Measurements from ENCODE around the gene TMEM165. TPM values are rescaled to one million over a fixed set of nuclear protein-coding genes. Genes with fewer than 3 reads are reported as not detected.
A peak's percentile ranks its signal among the peaks of the same experiment; 100 is the strongest.

Gene TMEM165
- total and polyA plus RNA-seq, 2 donors (not counting 1 experiment from before 2014, with no cell fraction given) = 26.3 to 110 TPM

- Mint-ChIP-seq H3K9me3 (ENCODE audit: insufficient read depth) (no peaks in the 10 kb centered on the region), H3K4me3 (peak overlapping the region; percentile 97), H3K27ac (peak overlapping the region; percentile 97), H3K27me3 (no peaks in the 10 kb centered on the region), H3K4me1 (peaks cover 37% of the 10 kb centered on the region)
- DNase-seq (no peak), ATAC-seq (ENCODE audit: low read depth) (no peak)
- peak overlapping the region; percentile 87 for H3K4me2 ChIP-seq (replicated peaks; ENCODE audit: low read depth, low read length, poor library complexity, severe bottlenecking)
- peak overlapping the region; percentile 91 to 93 for H3K27ac ChIP-seq (ENCODE audit: low read length in 2 of 2)
- peaks cover 39% of the 10 kb centered on the region for H3K79me2 ChIP-seq (ENCODE audit: control insufficient read depth, insufficient read depth, low read length)
- peak overlapping the region; percentile 50 to 80 (median 73) for H3K4me3 ChIP-seq (ENCODE audit: control extremely low read depth in 1 of 5, extremely low read depth in 1 of 5, insufficient read depth in 1 of 5, low read depth in 2 of 5, low read length in 4 of 5)
- intact Hi-C loops (cut with micrococcal nuclease) = loop anchor here (1.0 to 10.0 kb wide), 9 partner anchors 49 to 1582 kb away; partner anchors contain the start of genes AASDH, CEP135, CHIC2 and CLOCK
- peaks cover 0 to 3% of the 10 kb centered on the region in 2 experiments for H3K36me3 ChIP-seq (replicated peaks in 1 of 2; ENCODE audit: control extremely low read depth in 1 of 2, control insufficient read depth in 1 of 2, extremely low read depth in 1 of 2, insufficient read depth in 2 of 2, low read length in 1 of 2)
- peak overlapping the region; percentile 76 for H3K9ac ChIP-seq (ENCODE audit: low read length)
- H3K9me3 ChIP-seq (ENCODE audit: control extremely low read depth in 1 of 3, control insufficient read depth in 2 of 3, insufficient read depth in 1 of 3, low read length in 2 of 3) = no peaks in the 10 kb centered on the region
- no peak for TF ChIP-seq CTCF (IDR thresholded peaks at IDR 0.05)
- TF ChIP-seq EZH2 (IDR thresholded peaks at IDR 0.05; ENCODE audit: borderline replicate concordance, insufficient read depth, low read depth, low read length, poor library complexity, severe bottlenecking) = no peak
- peak overlapping the region; percentile 77 for H2AFZ ChIP-seq (ENCODE audit: insufficient read depth, low read depth, low read length, poor library complexity, severe bottlenecking)
- ChIA-PET CTCF (interaction anchor here (0.6 to 3.7 kb wide), 7 partner anchors 14 to 1583 kb away, joined by 3 to 29 read pairs (median 5); partner anchors contain the start of gene SRD5A3), POLR2A (interaction anchor here (0.6 to 1.4 kb wide), 6 partner anchors 49 to 554 kb away, joined by 3 to 8 read pairs (median 5); partner anchors contain the start of genes CEP135, CLOCK and SRD5A3)
- H3K27me3 ChIP-seq (replicated peaks in 1 of 4; ENCODE audit: control extremely low read depth in 1 of 4, control insufficient read depth in 3 of 4, insufficient read depth in 4 of 4, low read length in 3 of 4) = no peaks in the 10 kb centered on the region
- WGBS (ENCODE audit: insufficient coverage) = 0% methylated on average over 2 of the region's 4 CpGs
- peaks cover 28 to 33% of the 10 kb centered on the region in 2 donors for H3K4me1 ChIP-seq (ENCODE audit: control insufficient read depth in 2 of 2, insufficient read depth in 2 of 2, low read length in 2 of 2)
- peaks cover 35% of the 10 kb centered on the region for H4K20me1 ChIP-seq (ENCODE audit: control insufficient read depth, insufficient read depth, low read length, poor library complexity, severe bottlenecking)
Measured at GRCh38 chr4:55395218-55395528, 584 bp upstream of the TMEM165 start.

All from B cell (primary cell).